ENCODE data around the gene HMX1. TPM values are rescaled to one million over a fixed set of nuclear protein-coding genes. Genes with fewer than 3 reads are reported as not detected.
A peak's percentile ranks its signal among the peaks of the same experiment; 100 is the strongest.

The HMX1 gene
- total RNA-seq, 4 donors from 2014 or later: not detected

DNA sequence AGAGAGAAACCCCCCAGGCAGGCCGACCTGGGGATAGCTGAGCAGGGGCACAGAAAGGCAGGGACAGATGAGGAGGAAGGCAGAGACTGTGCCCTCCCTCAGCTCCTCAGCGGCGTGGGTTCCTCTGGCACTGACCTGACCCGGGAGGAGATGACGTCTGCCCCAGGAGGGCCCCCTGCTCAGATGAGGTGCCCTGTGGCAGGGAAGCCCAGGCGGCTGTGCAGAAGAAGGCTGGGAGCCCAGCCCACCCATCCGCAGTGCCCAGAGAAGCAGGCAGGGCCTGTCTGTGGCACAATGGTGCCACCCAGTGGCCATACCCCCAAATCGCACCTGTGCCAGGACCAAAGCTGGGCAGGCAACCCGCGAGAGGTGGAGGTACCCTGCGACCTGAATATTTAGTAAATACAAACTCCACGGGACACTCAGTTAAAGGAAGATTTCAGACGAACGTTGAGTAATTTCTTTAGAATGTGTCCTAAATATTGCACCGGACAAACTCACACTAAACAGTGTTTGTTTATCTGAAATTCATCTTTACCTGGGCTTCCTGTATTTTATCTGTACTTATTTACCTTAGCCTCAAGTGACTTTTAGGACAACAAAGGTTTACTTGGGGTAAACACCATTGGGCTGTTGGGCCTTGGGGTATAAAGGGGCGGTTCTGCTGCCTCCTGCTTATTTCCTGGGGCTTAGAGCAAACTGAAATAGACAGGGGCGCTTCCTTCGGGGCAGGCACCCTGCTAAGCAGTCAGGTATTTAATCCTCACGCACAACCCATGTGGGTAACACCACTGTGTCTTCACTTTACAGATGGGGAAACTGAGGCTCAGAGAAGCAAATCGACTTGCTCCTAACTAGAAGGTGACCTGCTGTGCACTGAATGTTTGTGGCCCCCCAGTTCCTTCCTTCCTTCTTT, 46.5 kb upstream of the HMX1 start:
- H3K9me3 ChIP-seq: peaks cover 0 to 7% (median 0%) of the 10 kb centered on the region in 3 donors
- 3 to 10% methylated on average over 7 to 16 of the region's 20 CpGs for WGBS, 2 donors (ENCODE audit: low coverage in 1 of 2)
- H3K4me3 ChIP-seq: no peak overlapping the region
- no peaks in the 10 kb centered on the region for H3K36me3 ChIP-seq
- no peak for ATAC-seq
- no peak overlapping the region for H3K27ac ChIP-seq
- H3K4me1 ChIP-seq: no peaks in the 10 kb centered on the region
- peaks cover 74% of the 10 kb centered on the region for H3K27me3 ChIP-seq
- TF ChIP-seq, protein P1, sequence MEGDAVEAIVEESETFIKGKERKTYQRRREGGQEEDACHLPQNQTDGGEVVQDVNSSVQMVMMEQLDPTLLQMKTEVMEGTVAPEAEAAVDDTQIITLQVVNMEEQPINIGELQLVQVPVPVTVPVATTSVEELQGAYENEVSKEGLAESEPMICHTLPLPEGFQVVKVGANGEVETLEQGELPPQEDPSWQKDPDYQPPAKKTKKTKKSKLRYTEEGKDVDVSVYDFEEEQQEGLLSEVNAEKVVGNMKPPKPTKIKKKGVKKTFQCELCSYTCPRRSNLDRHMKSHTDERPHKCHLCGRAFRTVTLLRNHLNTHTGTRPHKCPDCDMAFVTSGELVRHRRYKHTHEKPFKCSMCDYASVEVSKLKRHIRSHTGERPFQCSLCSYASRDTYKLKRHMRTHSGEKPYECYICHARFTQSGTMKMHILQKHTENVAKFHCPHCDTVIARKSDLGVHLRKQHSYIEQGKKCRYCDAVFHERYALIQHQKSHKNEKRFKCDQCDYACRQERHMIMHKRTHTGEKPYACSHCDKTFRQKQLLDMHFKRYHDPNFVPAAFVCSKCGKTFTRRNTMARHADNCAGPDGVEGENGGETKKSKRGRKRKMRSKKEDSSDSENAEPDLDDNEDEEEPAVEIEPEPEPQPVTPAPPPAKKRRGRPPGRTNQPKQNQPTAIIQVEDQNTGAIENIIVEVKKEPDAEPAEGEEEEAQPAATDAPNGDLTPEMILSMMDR (IDR thresholded peaks at IDR 0.05): peak in 3 of 4 experiments; percentile 41 to 85 (median 63)
- no peak for TF ChIP-seq POLR2AphosphoS5 (IDR thresholded peaks at IDR 0.05)

DNA sequence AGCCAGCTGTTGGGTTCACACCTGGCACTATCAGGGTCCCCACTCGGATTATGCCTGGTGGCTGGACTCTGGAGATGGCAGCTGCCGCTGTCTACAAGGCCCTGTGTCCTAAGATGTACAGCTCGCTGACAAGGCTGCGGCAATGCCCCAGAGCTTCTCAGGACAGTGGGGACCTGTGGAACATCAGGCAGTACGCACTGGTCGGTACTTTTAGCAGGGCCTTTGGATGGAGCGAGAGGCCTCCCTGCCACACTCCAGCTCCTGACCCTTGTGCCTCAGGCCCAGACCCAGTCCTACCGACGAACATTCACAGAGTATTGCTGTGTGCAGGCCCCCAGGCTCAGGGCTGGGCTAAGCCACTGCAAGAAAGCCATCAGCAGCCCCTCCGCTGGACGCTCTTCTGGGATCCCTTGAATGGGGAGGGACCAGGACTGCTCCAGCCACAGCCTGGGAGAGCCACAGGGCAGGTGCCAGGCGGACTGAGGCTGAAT, 45.7 kb upstream of the HMX1 start:
- peaks cover 0 to under 1% (median 0%) of the 10 kb centered on the region in 3 donors for H3K9me3 ChIP-seq
- WGBS, 2 donors (ENCODE audit: low coverage in 1 of 2): 40% methylated on average over 1 of the region's 12 CpGs; no CpG with 5 or more reads in 1 of the 2 donors
- H3K4me1 ChIP-seq: no peaks in the 10 kb centered on the region
- no peak for TF ChIP-seq POLR2AphosphoS5 (IDR thresholded peaks at IDR 0.05)
- TF ChIP-seq POLR2A (IDR thresholded peaks at IDR 0.05): no peak
- TF ChIP-seq EP300 (IDR thresholded peaks at IDR 0.05): no peak
- TF ChIP-seq, protein P1 (IDR thresholded peaks at IDR 0.05): no peak
- ATAC-seq: no peak
- peaks cover 77% of the 10 kb centered on the region for H3K27me3 ChIP-seq
- H3K4me3 ChIP-seq: no peak overlapping the region
- no peak overlapping the region for H3K27ac ChIP-seq
- no peaks in the 10 kb centered on the region for H3K36me3 ChIP-seq

GRCh38 chr4:8916906-8917305, 45.3 kb upstream of the HMX1 start:
- peaks cover 81% of the 10 kb centered on the region for H3K27me3 ChIP-seq
- no peaks in the 10 kb centered on the region for H3K9me3 ChIP-seq
- H3K4me1 ChIP-seq: no peaks in the 10 kb centered on the region
- WGBS, 2 donors (ENCODE audit: low coverage in 1 of 2): no CpG with 5 or more reads among the region's 2 CpGs
- TF ChIP-seq POLR2A (IDR thresholded peaks at IDR 0.05) (no peak), POLR2AphosphoS5 (IDR thresholded peaks at IDR 0.05) (no peak), EP300 (IDR thresholded peaks at IDR 0.05) (no peak)
- TF ChIP-seq, protein P1 (IDR thresholded peaks at IDR 0.05): no peak
- no peak for ATAC-seq
- H3K27ac ChIP-seq: no peak overlapping the region
- H3K4me3 ChIP-seq: no peak overlapping the region
- no peaks in the 10 kb centered on the region for H3K36me3 ChIP-seq

DNA sequence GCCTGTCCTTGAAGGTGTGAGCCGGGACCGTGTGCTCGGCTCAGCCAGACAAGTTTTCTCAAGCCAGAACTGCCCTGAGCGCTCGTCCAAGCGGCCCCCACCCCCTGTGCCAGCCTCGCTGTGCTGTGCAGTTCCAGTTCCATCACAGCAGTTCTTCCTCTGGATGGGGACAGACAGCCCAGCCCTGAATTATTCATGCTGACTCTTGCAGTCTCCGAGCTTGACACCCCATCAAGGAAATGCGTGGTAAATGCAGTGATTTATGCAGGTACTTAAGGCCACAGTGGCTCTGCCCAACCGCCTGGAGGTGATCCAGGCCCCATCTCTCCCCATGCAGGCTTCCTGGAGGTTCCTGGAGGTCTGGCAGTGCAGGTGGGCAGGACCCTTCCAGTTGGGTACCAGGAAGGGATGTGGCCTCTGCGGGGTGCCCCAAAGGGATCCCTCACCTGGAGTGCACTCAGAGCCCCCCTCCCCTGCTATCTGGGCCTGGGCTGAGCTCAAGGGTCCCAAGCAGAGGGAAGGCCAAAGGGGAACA, 44.8 kb upstream of the HMX1 start:
- no peaks in the 10 kb centered on the region for H3K9me3 ChIP-seq
- WGBS, 2 donors (ENCODE audit: low coverage in 1 of 2): no CpG with 5 or more reads among the region's 11 CpGs
- H3K27me3 ChIP-seq: peaks cover 86% of the 10 kb centered on the region
- no peak overlapping the region for H3K4me3 ChIP-seq
- no peaks in the 10 kb centered on the region for H3K36me3 ChIP-seq
- no peak for ATAC-seq
- no peak overlapping the region for H3K27ac ChIP-seq
- H3K4me1 ChIP-seq: no peaks in the 10 kb centered on the region
- TF ChIP-seq EP300 (IDR thresholded peaks at IDR 0.05) (no peak), POLR2A (IDR thresholded peaks at IDR 0.05) (no peak), POLR2AphosphoS5 (IDR thresholded peaks at IDR 0.05) (no peak)
- TF ChIP-seq, protein P1 (IDR thresholded peaks at IDR 0.05): no peak

All from gastroesophageal sphincter (tissue), 4 donors.